Parathyroid adenoma (tissue), 2 donors: ENCODE data around the gene GABPB1.

Experiments used
- H2AFZ ChIP-seq: fragments of 300-600 bp; sonication (generic); one replicate; pipeline ENCODE4 v1.7.0; 2017; ENCODE audit warnings: antibody characterized with exemption, mild to moderate bottlenecking
- H3K27ac ChIP-seq: fragments of 300-600 bp; sonication (generic); one replicate; pipeline ENCODE4 v1.7.0; 2017
- H3K27me3 ChIP-seq: fragments of 300-600 bp; sonication (generic); one replicate; pipeline ENCODE4 v1.7.0; 2017; ENCODE audit warnings: low read length; ENCODE audit not compliant: control insufficient read depth, insufficient read depth
- H3K36me3 ChIP-seq: fragments of 300-600 bp; sonication (generic); one replicate; pipeline ENCODE4 v1.7.0; 2017; ENCODE audit warnings: low read length; ENCODE audit not compliant: control insufficient read depth, insufficient read depth
- H3K4me1 ChIP-seq: fragments of 300-600 bp; sonication (generic); one replicate; pipeline ENCODE4 v1.7.0; 2017; ENCODE audit warnings: control low read depth
- H3K4me2 ChIP-seq: fragments of 300-600 bp; sonication (generic); one replicate; pipeline ENCODE4 v1.7.0; 2017; ENCODE audit warnings: low read length
- H3K4me3 ChIP-seq: fragments of 300-600 bp; sonication (generic); one replicate; pipeline ENCODE4 v1.7.0; 2017; ENCODE audit warnings: low read depth, low read length
- H3K79me2 ChIP-seq: fragments of 300-600 bp; sonication (generic); one replicate; pipeline ENCODE4 v1.7.0; 2017; ENCODE audit warnings: control low read depth
- H3K9ac ChIP-seq: fragments of 300-600 bp; sonication (generic); one replicate; pipeline ENCODE4 v1.7.0; 2017; ENCODE audit warnings: mild to moderate bottlenecking
- H3K9me3 ChIP-seq: fragments of 300-600 bp; sonication (generic); one replicate; pipeline ENCODE4 v1.7.0; 2017; ENCODE audit warnings: low read length; ENCODE audit not compliant: control insufficient read depth
- TF ChIP-seq, protein P1 (sequence below): fragments of 300-600 bp; sonication (generic); IDR thresholded peaks from one replicate; pipeline ENCODE4 v1.7.0; 2017; ENCODE audit warnings: antibody characterized with exemption, mild to moderate bottlenecking
- donor health status: primary hyperparathyroidism.

The GABPB1 gene

GRCh38 chr15:50277370-50277769 is 77.6 kb downstream of the GABPB1 start:
- Histone ChIP-seq H3K4me2 (no peak overlapping the region), H3K4me1 (no peaks in the 10 kb centered on the region), H3K27ac (no peak overlapping the region), H2AFZ (no peak overlapping the region), H3K9me3 (no peaks in the 10 kb centered on the region), H3K36me3 (no peaks in the 10 kb centered on the region), H3K27me3 (no peaks in the 10 kb centered on the region), H3K9ac (no peak overlapping the region), H3K4me3 (no peak overlapping the region), H3K79me2 (no peaks in the 10 kb centered on the region)
- TF ChIP-seq, protein P1, sequence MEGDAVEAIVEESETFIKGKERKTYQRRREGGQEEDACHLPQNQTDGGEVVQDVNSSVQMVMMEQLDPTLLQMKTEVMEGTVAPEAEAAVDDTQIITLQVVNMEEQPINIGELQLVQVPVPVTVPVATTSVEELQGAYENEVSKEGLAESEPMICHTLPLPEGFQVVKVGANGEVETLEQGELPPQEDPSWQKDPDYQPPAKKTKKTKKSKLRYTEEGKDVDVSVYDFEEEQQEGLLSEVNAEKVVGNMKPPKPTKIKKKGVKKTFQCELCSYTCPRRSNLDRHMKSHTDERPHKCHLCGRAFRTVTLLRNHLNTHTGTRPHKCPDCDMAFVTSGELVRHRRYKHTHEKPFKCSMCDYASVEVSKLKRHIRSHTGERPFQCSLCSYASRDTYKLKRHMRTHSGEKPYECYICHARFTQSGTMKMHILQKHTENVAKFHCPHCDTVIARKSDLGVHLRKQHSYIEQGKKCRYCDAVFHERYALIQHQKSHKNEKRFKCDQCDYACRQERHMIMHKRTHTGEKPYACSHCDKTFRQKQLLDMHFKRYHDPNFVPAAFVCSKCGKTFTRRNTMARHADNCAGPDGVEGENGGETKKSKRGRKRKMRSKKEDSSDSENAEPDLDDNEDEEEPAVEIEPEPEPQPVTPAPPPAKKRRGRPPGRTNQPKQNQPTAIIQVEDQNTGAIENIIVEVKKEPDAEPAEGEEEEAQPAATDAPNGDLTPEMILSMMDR: no peak

DNA sequence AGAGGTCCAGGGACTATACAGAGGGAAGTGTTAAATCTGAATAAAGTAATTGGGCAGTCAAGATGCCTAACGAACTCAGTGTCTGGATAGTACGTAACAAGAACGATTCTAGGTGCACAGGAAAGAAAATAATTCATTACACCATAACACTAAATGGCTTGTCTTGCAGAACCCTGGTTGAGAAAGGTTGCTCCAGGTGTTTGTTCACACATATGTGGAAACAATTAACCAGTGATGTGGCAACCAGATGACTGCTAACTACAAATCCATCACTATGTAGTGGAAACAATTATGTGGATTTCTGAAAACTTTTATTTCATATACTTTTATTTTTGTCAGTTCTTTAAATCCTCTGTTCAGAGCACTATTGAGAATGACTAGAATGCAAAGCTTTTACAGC is 79.1 kb downstream of the GABPB1 start:
- no peak overlapping the region for H3K9ac ChIP-seq
- no peaks in the 10 kb centered on the region for H3K4me1 ChIP-seq
- no peak overlapping the region for H3K4me3 ChIP-seq
- no peaks in the 10 kb centered on the region for H3K36me3 ChIP-seq
- no peak overlapping the region for H2AFZ ChIP-seq
- TF ChIP-seq, protein P1: no peak
- H3K9me3 ChIP-seq: no peaks in the 10 kb centered on the region
- no peak overlapping the region for H3K27ac ChIP-seq
- H3K4me2 ChIP-seq: no peak overlapping the region
- H3K27me3 ChIP-seq: no peaks in the 10 kb centered on the region
- H3K79me2 ChIP-seq: no peaks in the 10 kb centered on the region

DNA sequence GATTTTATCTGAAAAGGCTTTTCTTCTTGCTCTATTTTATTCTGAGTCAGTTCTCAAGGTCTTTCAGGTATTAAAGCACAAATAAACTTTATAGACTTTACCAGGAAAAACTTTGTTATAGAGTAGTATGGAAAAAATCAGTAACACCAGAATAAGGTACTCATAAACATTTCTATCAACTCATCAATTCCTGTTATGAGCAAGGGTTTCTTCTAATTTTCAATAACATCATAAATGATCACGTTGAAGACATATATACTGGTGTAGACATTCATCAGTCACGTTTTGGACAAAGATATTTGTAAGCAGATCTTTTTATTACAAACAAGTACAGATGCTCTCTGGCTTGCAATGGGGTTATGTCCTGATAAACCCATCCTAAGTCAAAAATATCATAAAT is 79.9 kb downstream of the GABPB1 start:
- H3K9me3 ChIP-seq: no peaks in the 10 kb centered on the region
- no peaks in the 10 kb centered on the region for H3K27me3 ChIP-seq
- H3K27ac ChIP-seq: no peak overlapping the region
- no peak overlapping the region for H3K4me2 ChIP-seq
- no peaks in the 10 kb centered on the region for H3K79me2 ChIP-seq
- H3K4me3 ChIP-seq: no peak overlapping the region
- TF ChIP-seq, protein P1: no peak
- no peak overlapping the region for H3K9ac ChIP-seq
- H2AFZ ChIP-seq: no peak overlapping the region
- no peaks in the 10 kb centered on the region for H3K36me3 ChIP-seq
- no peaks in the 10 kb centered on the region for H3K4me1 ChIP-seq

GRCh38 chr15:50267577-50267976 is 87.4 kb downstream of the GABPB1 start:
- H3K9me3 ChIP-seq: no peaks in the 10 kb centered on the region
- H3K4me1 ChIP-seq: no peaks in the 10 kb centered on the region
- H3K27me3 ChIP-seq: no peaks in the 10 kb centered on the region
- no peak overlapping the region for H3K4me3 ChIP-seq
- no peaks in the 10 kb centered on the region for H3K36me3 ChIP-seq
- H3K27ac ChIP-seq: no peak overlapping the region
- TF ChIP-seq, protein P1: no peak
- no peak overlapping the region for H2AFZ ChIP-seq
- no peaks in the 10 kb centered on the region for H3K79me2 ChIP-seq
- no peak overlapping the region for H3K4me2 ChIP-seq
- H3K9ac ChIP-seq: no peak overlapping the region

GRCh38 chr15:50265620-50266019 is 89.4 kb downstream of the GABPB1 start, which contains the start of gene HDC:
Gene HDC (minus strand): TSS chr15:50265726. CDS start chr15:50265623, 103 bp downstream.
- H3K9me3 ChIP-seq: no peaks in the 10 kb centered on the region
- TF ChIP-seq, protein P1: no peak
- H3K27me3 ChIP-seq: no peaks in the 10 kb centered on the region
- no peak within 1 kb of the TSS for H3K4me2 ChIP-seq
- no peak within 1 kb of the TSS for H2AFZ ChIP-seq
- no peak within 1 kb of the TSS for H3K27ac ChIP-seq
- H3K9ac ChIP-seq: no peak within 1 kb of the TSS
- no peaks in the 10 kb centered on the region for H3K79me2 ChIP-seq
- no peak within 1 kb of the TSS for H3K4me3 ChIP-seq
- no peaks in the 10 kb centered on the region for H3K36me3 ChIP-seq
- H3K4me1 ChIP-seq: no peaks in the 10 kb centered on the region
